ENCODE measurements around the gene METTL6. TPM values are rescaled to one million over a fixed set of nuclear protein-coding genes. Genes with fewer than 3 reads are reported as not detected.

Gene METTL6
- total and polyA plus RNA-seq, 10 of the 15 experiments (the other 5 are each of a cell fraction or from before 2014, with no cell fraction given) = 13.8 to 29.6 (median 20.8) TPM

- TF ChIP-seq IRF3 (IDR thresholded peaks at IDR 0.05) = no peak
These were observed 58.7 kb downstream of the METTL6 start (continued) for GRCh38 chr3:15368561-15369135.

GRCh38 chr3:15367059-15367458 is 60.3 kb downstream of the METTL6 start:
- RAD21 ChIA-PET (ENCODE audit: unreplicated experiment) = interaction anchor here (0.6 to 1.8 kb wide), 9 partner anchors 13 to 167 kb away, joined by 3 to 5 read pairs (median 4); partner anchors contain the start of gene SH3BP5
- no peaks in the 10 kb centered on the region for H3K27me3 ChIP-seq (replicated peaks in 1 of 2; ENCODE audit: control insufficient read depth in 2 of 2, insufficient read depth in 2 of 2, low read length in 1 of 2)
- TF ChIP-seq ESRRA (IDR thresholded peaks at IDR 0.05; ENCODE audit: low read length) = no peak
- TF ChIP-seq TCF3 (IDR thresholded peaks at IDR 0.05; ENCODE audit: borderline replicate concordance, insufficient read depth, low read depth, low read length) = no peak
- TF ChIP-seq BCL3 (IDR thresholded peaks at IDR 0.05; ENCODE audit: borderline replicate concordance, insufficient read depth, low read depth, low read length, poor library complexity, severe bottlenecking) = no peak
- no peak for TF ChIP-seq BCL11A (IDR thresholded peaks at IDR 0.05; ENCODE audit: low read depth, low read length)
- TF ChIP-seq KLF5 (IDR thresholded peaks at IDR 0.05; ENCODE audit: partially characterized antibody) = no peak
- no peak for TF ChIP-seq E2F8 (IDR thresholded peaks at IDR 0.05; ENCODE audit: low read depth, partially characterized antibody)
- TF ChIP-seq ETV6 (conservative IDR thresholded peaks at IDR 0.05 in 1 of 2, IDR thresholded peaks at IDR 0.05 in 1 of 2; ENCODE audit: borderline replicate concordance in 1 of 2, low read depth in 1 of 2) = no peak
- no peak for TF ChIP-seq IRF3 (IDR thresholded peaks at IDR 0.05)
- TF ChIP-seq ZNF622 (IDR thresholded peaks at IDR 0.05) = no peak
- TF ChIP-seq SRF (IDR thresholded peaks at IDR 0.05; ENCODE audit: low read depth in 2 of 2, low read length in 2 of 2) = no peak
- TF ChIP-seq DPF2 (IDR thresholded peaks at IDR 0.05) = no peak
- TF ChIP-seq ELK1 (IDR thresholded peaks at IDR 0.05; ENCODE audit: low read depth, low read length) = no peak
- TF ChIP-seq KAT2A (conservative IDR thresholded peaks at IDR 0.05; ENCODE audit: control insufficient read depth, low read depth, low read length) = no peak

More at GRCh38 chr3:15367059-15367458, 60.3 kb downstream of the METTL6 start:
- Histone ChIP-seq H3K36me3 (ENCODE audit: control insufficient read depth in 2 of 2, insufficient read depth in 2 of 2, low read length in 1 of 2) (no peaks in the 10 kb centered on the region), H3K79me2 (ENCODE audit: control insufficient read depth, insufficient read depth, low read length) (no peaks in the 10 kb centered on the region), H4K20me1 (ENCODE audit: control insufficient read depth, insufficient read depth) (no peaks in the 10 kb centered on the region), H3K4me1 (ENCODE audit: control insufficient read depth, insufficient read depth, low read length) (peaks cover 24% of the 10 kb centered on the region), H3K4me3 (no peak overlapping the region), H3K9ac (ENCODE audit: control insufficient read depth, insufficient read depth, low read length) (no peak overlapping the region), H2AFZ (ENCODE audit: control insufficient read depth, low read depth, low read length) (peak overlapping the region; percentile 37; the same call in 1 of the 2 replicates), H3K27ac (ENCODE audit: control insufficient read depth, insufficient read depth) (no peak overlapping the region), H3K4me2 (ENCODE audit: control insufficient read depth, insufficient read depth) (peak overlapping the region; percentile 57; the same call in 1 of the 2 replicates), H3K9me3 (replicated peaks; ENCODE audit: control insufficient read depth, insufficient read depth, low read length) (no peaks in the 10 kb centered on the region)
- intact Hi-C loops (cut with micrococcal nuclease; ENCODE audit: unreplicated experiment) = no loop called here
- ATAC-seq (peak; percentile 13), FAIRE-seq (no peak), DNase-seq (ENCODE audit: low read depth, low spot score) (no peak)
- BruUV-seq (replicated peaks) = no TSS peak
- 0% methylated on average over 1 of the region's 1 CpG for WGBS (ENCODE audit: insufficient coverage, insufficient replicate concordance, low lambda C conversion rate, missing lambda C conversion rate)
- in situ Hi-C loops (cut with MboI) = loop anchor here (25.0 kb wide), 2 partner anchors 1145 to 1545 kb away; partner anchors contain the start of gene RFTN1
- SMC1A ChIA-PET (ENCODE audit: uncharacterized antibody, unreplicated experiment) = interaction anchor here (0.8 to 2.7 kb wide), 16 partner anchors 11 to 190 kb away, joined by 3 to 22 read pairs (median 4); no protein-coding TSS in a partner anchor
- CTCF ChIA-PET = interaction anchor here (0.8 to 3.5 kb wide), 13 partner anchors 12 to 165 kb away, joined by 3 to 26 read pairs (median 4); partner anchors contain the start of gene SH3BP5
- POLR2A ChIA-PET = interaction anchor here (0.6 to 1.9 kb wide), 4 partner anchors 39 to 185 kb away, joined by 3 to 5 read pairs (median 4); no protein-coding TSS in a partner anchor
